ENCODE results near the gene MGRN1.

MGRN1 gene

DNA sequence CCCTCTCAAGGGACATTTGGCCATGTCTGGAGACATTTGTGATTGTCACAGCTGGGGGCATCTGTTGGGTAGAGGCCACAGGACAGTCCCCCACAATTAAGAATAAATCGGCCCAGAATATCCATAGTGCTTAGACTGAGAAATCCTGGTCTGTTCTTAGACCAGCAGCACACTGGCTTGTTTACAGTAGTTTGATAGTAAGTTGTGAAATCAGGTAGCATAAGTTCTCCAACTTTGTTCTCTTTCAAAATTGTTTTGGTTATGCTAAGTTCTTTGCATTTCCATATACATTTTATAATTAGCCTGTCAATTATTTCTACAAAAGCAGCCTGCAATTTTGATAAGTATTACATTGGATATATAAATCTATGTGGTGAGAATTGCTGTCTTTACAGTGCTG lies 6.8 kb downstream of the MGRN1 start:
- TF ChIP-seq, protein P1, sequence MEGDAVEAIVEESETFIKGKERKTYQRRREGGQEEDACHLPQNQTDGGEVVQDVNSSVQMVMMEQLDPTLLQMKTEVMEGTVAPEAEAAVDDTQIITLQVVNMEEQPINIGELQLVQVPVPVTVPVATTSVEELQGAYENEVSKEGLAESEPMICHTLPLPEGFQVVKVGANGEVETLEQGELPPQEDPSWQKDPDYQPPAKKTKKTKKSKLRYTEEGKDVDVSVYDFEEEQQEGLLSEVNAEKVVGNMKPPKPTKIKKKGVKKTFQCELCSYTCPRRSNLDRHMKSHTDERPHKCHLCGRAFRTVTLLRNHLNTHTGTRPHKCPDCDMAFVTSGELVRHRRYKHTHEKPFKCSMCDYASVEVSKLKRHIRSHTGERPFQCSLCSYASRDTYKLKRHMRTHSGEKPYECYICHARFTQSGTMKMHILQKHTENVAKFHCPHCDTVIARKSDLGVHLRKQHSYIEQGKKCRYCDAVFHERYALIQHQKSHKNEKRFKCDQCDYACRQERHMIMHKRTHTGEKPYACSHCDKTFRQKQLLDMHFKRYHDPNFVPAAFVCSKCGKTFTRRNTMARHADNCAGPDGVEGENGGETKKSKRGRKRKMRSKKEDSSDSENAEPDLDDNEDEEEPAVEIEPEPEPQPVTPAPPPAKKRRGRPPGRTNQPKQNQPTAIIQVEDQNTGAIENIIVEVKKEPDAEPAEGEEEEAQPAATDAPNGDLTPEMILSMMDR (IDR thresholded peaks at IDR 0.05; ENCODE audit: low read depth, low read length, missing control alignments) = no peak
- DNase-seq (ENCODE audit: extremely low read depth, low read depth) = no peak
- H3K4me3 ChIP-seq (replicated peaks; ENCODE audit: low read depth, low read length) = no peak overlapping the region

GRCh38 chr16:4633910-4634635 lies 9.4 kb downstream of the MGRN1 start:
- DNase-seq (ENCODE audit: extremely low read depth, low read depth) = no peak

GRCh38 chr16:4634768-4635167 lies 10.1 kb downstream of the MGRN1 start:
- TF ChIP-seq, protein P1 (IDR thresholded peaks at IDR 0.05; ENCODE audit: low read depth, low read length, missing control alignments) = no peak
- no peak overlapping the region for H3K4me3 ChIP-seq (replicated peaks; ENCODE audit: low read depth, low read length)
- no peak for DNase-seq (ENCODE audit: extremely low read depth, low read depth)

More at GRCh38 chr16:4633910-4634635, 9.4 kb downstream of the MGRN1 start:
- TF ChIP-seq, protein P1 (IDR thresholded peaks at IDR 0.05; ENCODE audit: low read depth, low read length, missing control alignments) = no peak
- H3K4me3 ChIP-seq (replicated peaks; ENCODE audit: low read depth, low read length) = no peak overlapping the region

GRCh38 chr16:4636196-4636595 lies 11.6 kb downstream of the MGRN1 start:
- no peak for DNase-seq (ENCODE audit: extremely low read depth, low read depth)
- TF ChIP-seq, protein P1 (IDR thresholded peaks at IDR 0.05; ENCODE audit: low read depth, low read length, missing control alignments) = no peak
- H3K4me3 ChIP-seq (replicated peaks; ENCODE audit: low read depth, low read length) = no peak overlapping the region

GRCh38 chr16:4637501-4638166 lies 13.0 kb downstream of the MGRN1 start:
- TF ChIP-seq, protein P1 (IDR thresholded peaks at IDR 0.05; ENCODE audit: low read depth, low read length, missing control alignments) = no peak
- no peak overlapping the region for H3K4me3 ChIP-seq (replicated peaks; ENCODE audit: low read depth, low read length)
- no peak for DNase-seq (ENCODE audit: extremely low read depth, low read depth)

- TF ChIP-seq, protein P1 (IDR thresholded peaks at IDR 0.05; ENCODE audit: low read depth, low read length, missing control alignments) = no peak
- no peak overlapping the region for H3K4me3 ChIP-seq (replicated peaks; ENCODE audit: low read depth, low read length)
- no peak for DNase-seq (ENCODE audit: extremely low read depth, low read depth)
These were observed 15.4 kb downstream of the MGRN1 start for GRCh38 chr16:4639899-4640509.

All from HFF-Myc (cell line).